H1 (cell line): ENCODE data around the gene UBQLN4. TPM values are rescaled to one million over a fixed set of nuclear protein-coding genes. Genes with fewer than 3 reads are reported as not detected.

ENCODE experiments used
- EP300 ChIP-seq, 2 experiments: IDR thresholded peaks; 1 replicate in 1 of 2; 2 replicates in 1 of 2; pipeline ENCODE4 v1.6.1; 2011 to 2012; ENCODE audit warnings: low read depth in 2 of 2, low read length in 2 of 2, mild to moderate bottlenecking in 2 of 2, borderline replicate concordance in 1 of 2, inconsistent platforms in 1 of 2, moderate library complexity in 1 of 2
- polyA plus RNA-seq, 7 experiments: library from polyadenylated mRNA; depleted of rRNA in 3 of 7; stranded (reverse) in 5 of 7; unstranded in 2 of 7; fragments of >200 nt in 5 of 7; fragments of 200-250 nt in 2 of 7; gene quantifications; 1 replicate in 5 of 7; 2 replicates in 1 of 7; 4 replicates in 1 of 7; pipeline versions ENCODE4 v1.2.1 to v1.2.3, GENCODE V29; 2011 to 2013; ENCODE audit warnings: missing spikeins in 2 of 7, mixed read lengths in 2 of 7
- total RNA-seq: library from RNA; stranded (reverse); fragmentation: NEBNext Ultra II Directional; extraction: Animal tissue kit (Norgen Biotek cat#: 25700); gene quantifications from 2 replicates; pipeline ENCODE4 v1.2.1, GENCODE V29; 2021

The UBQLN4 gene
- total and polyA plus RNA-seq, 2 of the 8 experiments (the other 6 are each of a cell fraction or from before 2014, with no cell fraction given) = 37.7 to 52.0 TPM

DNA sequence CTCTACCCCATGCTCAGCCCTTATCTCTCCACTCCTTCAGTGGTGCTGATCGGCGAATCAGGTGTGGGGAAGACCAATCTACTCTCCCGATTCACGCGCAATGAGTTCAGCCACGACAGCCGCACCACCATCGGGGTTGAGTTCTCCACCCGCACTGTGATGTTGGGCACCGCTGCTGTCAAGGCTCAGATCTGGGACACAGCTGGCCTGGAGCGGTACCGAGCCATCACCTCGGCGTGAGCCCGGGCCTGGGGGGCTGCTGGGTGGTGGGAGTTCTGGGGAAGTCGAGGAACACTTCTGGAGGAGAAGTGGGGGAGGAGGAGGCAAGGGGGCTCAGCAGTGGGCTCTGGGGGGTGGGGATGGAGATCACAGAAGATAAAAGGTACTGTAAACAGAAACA is 12.3 kb upstream of the UBQLN4 start (continued):
- no peak for TF ChIP-seq EP300 (IDR thresholded peaks at IDR 0.05; ENCODE audit: borderline replicate concordance in 1 of 2, low read depth in 2 of 2, low read length in 2 of 2)
